Mesenchymal stem cell (in vitro differentiated cells and primary cell): ENCODE data around the gene CCAR1.
A peak's percentile ranks its signal among the peaks of the same experiment; 100 is the strongest.
"Not testable (repeated sequence)": the region's sequence is repeated elsewhere in the genome, so short reads cannot be mapped to it uniquely, and the experiment has no call there.

Source experiments
- DNase-seq: peaks from one replicate; pipeline ENCODE4 v3.0.0-alpha.2; 2013
- H2AFZ ChIP-seq: one replicate; pipeline ENCODE4 v1.6.1; 2013; ENCODE audit warnings: low read depth, mild to moderate bottlenecking, control low read depth, inconsistent platforms, low read length, moderate library complexity
- H2AK5ac ChIP-seq: 2 replicates; pipeline ENCODE4 v1.6.1; 2013; ENCODE audit warnings: low read length, moderate library complexity, mild to moderate bottlenecking, inconsistent platforms; ENCODE audit not compliant: severe bottlenecking
- H2BK120ac ChIP-seq: one replicate; pipeline ENCODE4 v1.6.1; 2013; ENCODE audit warnings: low read depth, mild to moderate bottlenecking, inconsistent platforms, low read length, moderate library complexity
- H2BK12ac ChIP-seq, 2 experiments: one replicate each; pipeline ENCODE4 v1.6.1; 2013; ENCODE audit warnings: inconsistent platforms in 2 of 2, low read length in 2 of 2, mild to moderate bottlenecking in 2 of 2, moderate library complexity in 2 of 2, control low read depth in 1 of 2
- H2BK15ac ChIP-seq: one replicate; pipeline ENCODE4 v1.6.1; 2013; ENCODE audit warnings: mild to moderate bottlenecking, low read depth, inconsistent platforms; ENCODE audit not compliant: poor library complexity, severe bottlenecking
- H2BK5ac ChIP-seq: 2 replicates; pipeline ENCODE4 v1.6.1; 2013; ENCODE audit warnings: low read depth, mild to moderate bottlenecking, low read length, control low read depth, inconsistent platforms; ENCODE audit not compliant: poor library complexity, severe bottlenecking
- H3K14ac ChIP-seq, 2 experiments: one replicate each; pipeline ENCODE4 v1.6.1; 2013; ENCODE audit warnings: inconsistent platforms in 2 of 2, low read length in 2 of 2, control low read depth in 1 of 2, mild to moderate bottlenecking in 1 of 2, moderate library complexity in 1 of 2
- H3K18ac ChIP-seq, 2 experiments: one replicate each; pipeline ENCODE4 v1.6.1; 2013; ENCODE audit warnings: inconsistent platforms in 2 of 2, low read length in 2 of 2, control low read depth in 1 of 2, low read depth in 1 of 2, mild to moderate bottlenecking in 1 of 2
- H3K23ac ChIP-seq, 2 experiments: one replicate each; pipeline ENCODE4 v1.6.1; 2013; ENCODE audit warnings: inconsistent platforms in 2 of 2, low read length in 2 of 2, mild to moderate bottlenecking in 2 of 2, moderate library complexity in 2 of 2, control low read depth in 1 of 2
- H3K27ac ChIP-seq: 2 replicates; pipeline ENCODE4 v1.5.1; 2013; ENCODE audit warnings: mild to moderate bottlenecking, moderate library complexity, low read length, control low read depth, inconsistent platforms; ENCODE audit not compliant: poor library complexity, severe bottlenecking
- H3K27me3 ChIP-seq, 2 experiments: 2 replicates each; pipeline versions ENCODE4 v1.6.1 to v1.7.0; 2013; ENCODE audit warnings: low read length in 2 of 2, mild to moderate bottlenecking in 2 of 2, moderate library complexity in 2 of 2, control low read depth in 1 of 2, inconsistent platforms in 1 of 2; ENCODE audit not compliant: control insufficient read depth in 1 of 2, insufficient read depth in 1 of 2
- H3K36me3 ChIP-seq, 2 experiments: 2 replicates each; pipeline versions ENCODE4 v1.6.1 to v1.7.0; 2013; ENCODE audit warnings: low read length in 2 of 2, control low read depth in 1 of 2, inconsistent platforms in 1 of 2, low read depth in 1 of 2, mild to moderate bottlenecking in 1 of 2; ENCODE audit not compliant: insufficient read depth in 2 of 2, control insufficient read depth in 1 of 2
- H3K4ac ChIP-seq, 2 experiments: one replicate each; pipeline ENCODE4 v1.6.1; 2013; ENCODE audit warnings: inconsistent platforms in 2 of 2, low read length in 2 of 2, mild to moderate bottlenecking in 2 of 2, moderate library complexity in 2 of 2, control low read depth in 1 of 2, low read depth in 1 of 2
- H3K4me1 ChIP-seq: 2 replicates; pipeline ENCODE4 v1.6.1; 2013; ENCODE audit warnings: low read depth, low read length, control low read depth; ENCODE audit not compliant: control insufficient read depth, insufficient read depth
- H3K4me2 ChIP-seq: 2 replicates; pipeline ENCODE4 v1.6.1; 2013; ENCODE audit warnings: low read length, mild to moderate bottlenecking, inconsistent platforms; ENCODE audit not compliant: poor library complexity, severe bottlenecking
- H3K4me3 ChIP-seq, 2 experiments: 2 replicates each; pipeline versions ENCODE4 v1.5.1 to v1.7.0; 2013; ENCODE audit warnings: low read length in 2 of 2, mild to moderate bottlenecking in 2 of 2, control low read depth in 1 of 2, low read depth in 1 of 2; ENCODE audit not compliant: insufficient read depth in 1 of 2
- H3K79me1 ChIP-seq: replicated peaks from 2 replicates; pipeline ENCODE4 v1.6.1; 2013; ENCODE audit warnings: mild to moderate bottlenecking, control low read depth, low read length, inconsistent platforms; ENCODE audit not compliant: poor library complexity, severe bottlenecking
- H3K9ac ChIP-seq: 2 replicates; pipeline ENCODE4 v1.7.0; 2013; ENCODE audit warnings: mild to moderate bottlenecking, low read length, moderate library complexity
- H3K9me3 ChIP-seq: 2 replicates; pipeline ENCODE4 v1.7.0; 2013; ENCODE audit warnings: mild to moderate bottlenecking, low read length; ENCODE audit not compliant: control insufficient read depth
- H4K8ac ChIP-seq: one replicate; pipeline ENCODE4 v1.6.1; 2013; ENCODE audit warnings: inconsistent platforms, mild to moderate bottlenecking, low read length, moderate library complexity
- H4K91ac ChIP-seq: one replicate; pipeline ENCODE4 v1.6.1; 2013; ENCODE audit warnings: mild to moderate bottlenecking, low read length, inconsistent platforms
- WGBS: methylation state at CpG from one replicate; pipeline ENCODE4 v1.1.7; 2013; ENCODE audit warnings: mixed read lengths; 5-methylcytosine and 5-hydroxymethylcytosine counted together

The CCAR1 gene

GRCh38 chr10:68767407-68767806, 46.4 kb downstream of the CCAR1 start:
- not testable (repeated sequence) for H3K4me3 ChIP-seq, H2BK120ac ChIP-seq, H3K27me3 ChIP-seq, H3K4me2 ChIP-seq, H4K8ac ChIP-seq, DNase-seq, H3K9me3 ChIP-seq, H2AFZ ChIP-seq, H2BK5ac ChIP-seq, H3K18ac ChIP-seq, H3K4ac ChIP-seq, H2BK12ac ChIP-seq, H3K23ac ChIP-seq, H4K91ac ChIP-seq, H3K14ac ChIP-seq, H2BK15ac ChIP-seq, H3K4me1 ChIP-seq, H3K9ac ChIP-seq, H3K27ac ChIP-seq, H2AK5ac ChIP-seq
- 98% methylated on average over 7 of the region's 7 CpGs for whole genome bisulfite sequencing
- Histone ChIP-seq H3K79me1 (peaks cover 32% of the 10 kb centered on the region), H3K36me3 (peaks cover 55 to 91% of the 10 kb centered on the region in 2 experiments)

- Histone ChIP-seq H3K4me3 (no peak overlapping the region), H3K4ac (no peak overlapping the region), H3K14ac (no peak overlapping the region), H4K91ac (no peak overlapping the region), H3K36me3 (peaks cover 50 to 88% of the 10 kb centered on the region in 2 experiments), H2BK15ac (no peak overlapping the region), H2BK12ac (no peak overlapping the region), H3K9ac (no peak overlapping the region), H2AFZ (no peak overlapping the region), H3K23ac (no peak overlapping the region), H4K8ac (no peak overlapping the region), H3K4me2 (no peak overlapping the region), H3K79me1 (peaks cover 25% of the 10 kb centered on the region), H3K27ac (no peak overlapping the region), H3K4me1 (no peaks in the 10 kb centered on the region), H2AK5ac (no peak overlapping the region), H3K27me3 (no peaks in the 10 kb centered on the region), H3K18ac (no peak overlapping the region), H2BK5ac (no peak overlapping the region), H2BK120ac (no peak overlapping the region), H3K9me3 (no peaks in the 10 kb centered on the region)
- WGBS, result 96% methylated on average over 5 of the region's 6 CpGs
- DNase-seq, result peak; percentile 3
These were observed 60.9 kb downstream of the CCAR1 start for GRCh38 chr10:68781613-68782574.

- H3K14ac ChIP-seq, result no peak overlapping the region
- no peak overlapping the region for H3K4me2 ChIP-seq
- no peaks in the 10 kb centered on the region for H3K27me3 ChIP-seq
- no peak overlapping the region for H3K9ac ChIP-seq
- no peak overlapping the region for H2BK12ac ChIP-seq
- peaks cover 17% of the 10 kb centered on the region for H3K79me1 ChIP-seq
- no peak overlapping the region for H3K18ac ChIP-seq
- no peak overlapping the region for H3K27ac ChIP-seq
- H3K9me3 ChIP-seq, result no peaks in the 10 kb centered on the region
- no peak overlapping the region for H2AFZ ChIP-seq
- H4K91ac ChIP-seq, result no peak overlapping the region
- no peak for DNase-seq
- no peaks in the 10 kb centered on the region for H3K4me1 ChIP-seq
- H3K4me3 ChIP-seq, result no peak overlapping the region
- H2AK5ac ChIP-seq, result no peak overlapping the region
- no peak overlapping the region for H3K23ac ChIP-seq
- H3K36me3 ChIP-seq, result peaks cover 41 to 88% of the 10 kb centered on the region in 2 experiments
- no peak overlapping the region for H2BK120ac ChIP-seq
- no peak overlapping the region for H2BK5ac ChIP-seq
- WGBS, result 92% methylated on average over 7 of the region's 7 CpGs
- no peak overlapping the region for H3K4ac ChIP-seq
- H4K8ac ChIP-seq, result no peak overlapping the region
- no peak overlapping the region for H2BK15ac ChIP-seq
These were observed 63.4 kb downstream of the CCAR1 start for GRCh38 chr10:68784476-68784875.

- no peak overlapping the region for H3K14ac ChIP-seq
- 100% methylated on average over 3 of the region's 3 CpGs for WGBS
- H4K91ac ChIP-seq, result no peak overlapping the region
These were observed 66.8 kb downstream of the CCAR1 start for GRCh38 chr10:68787813-68788212.

More at GRCh38 chr10:68787813-68788212, 66.8 kb downstream of the CCAR1 start:
- no peak overlapping the region for H3K23ac ChIP-seq
- H3K79me1 ChIP-seq, result peaks cover 14% of the 10 kb centered on the region
- peaks cover 41 to 83% of the 10 kb centered on the region in 2 experiments for H3K36me3 ChIP-seq
- no peak overlapping the region for H3K4ac ChIP-seq
- no peak overlapping the region for H2AFZ ChIP-seq
- H3K9me3 ChIP-seq, result no peaks in the 10 kb centered on the region
- no peak overlapping the region for H2BK15ac ChIP-seq
- no peak for DNase-seq
- H4K8ac ChIP-seq, result no peak overlapping the region
- H3K27me3 ChIP-seq, result no peaks in the 10 kb centered on the region
- H3K4me1 ChIP-seq, result no peaks in the 10 kb centered on the region
- H2BK12ac ChIP-seq, result no peak overlapping the region
- H3K27ac ChIP-seq, result no peak overlapping the region
- no peak overlapping the region for H3K4me2 ChIP-seq
- no peak overlapping the region for H2AK5ac ChIP-seq
- H2BK120ac ChIP-seq, result no peak overlapping the region
- no peak overlapping the region for H2BK5ac ChIP-seq
- H3K18ac ChIP-seq, result no peak overlapping the region
- no peak overlapping the region for H3K4me3 ChIP-seq
- no peak overlapping the region for H3K9ac ChIP-seq
